Thyroid gland (tissue), 4 donors: ENCODE data around the gene RERGL. TPM values are rescaled to one million over a fixed set of nuclear protein-coding genes. Genes with fewer than 3 reads are reported as not detected.

Experiments
- DNase-seq, 2 donors: peaks; one replicate each; pipeline ENCODE4 v3.0.0-alpha.2; 2019
- H3K27ac ChIP-seq, 3 donors: fragments of 200-600 bp; sonication (generic); 1 replicate in 2 of 3; 2 replicates in 1 of 3; pipeline ENCODE4 v1.5.1; 2016 to 2019; ENCODE audit warnings: mild to moderate bottlenecking in 1 of 3, moderate library complexity in 1 of 3
- H3K27me3 ChIP-seq: fragments of 200-600 bp; sonication (generic); one replicate; pipeline ENCODE4 v1.5.1; 2019
- H3K36me3 ChIP-seq, 2 donors: fragments of 200-600 bp; sonication (generic); one replicate each; pipeline ENCODE4 v1.5.1; 2016 to 2019
- H3K4me1 ChIP-seq, 2 donors: fragments of 200-600 bp; sonication (generic); one replicate each; pipeline ENCODE4 v1.5.1; 2017 to 2019
- H3K4me3 ChIP-seq, 3 donors: fragments of 200-600 bp; sonication (generic); replicated peaks in 1 of 3; 1 replicate in 2 of 3; 2 replicates in 1 of 3; pipeline ENCODE4 v1.5.1; 2016; ENCODE audit warnings: mild to moderate bottlenecking in 1 of 3
- H3K9me3 ChIP-seq: fragments of 200-600 bp; sonication (generic); one replicate; pipeline ENCODE4 v1.5.1; 2017
- POLR2A ChIP-seq, 2 donors: fragments of 450-650 bp; IDR thresholded peaks; one replicate each; pipeline ENCODE4 v1.6.1; 2017; ENCODE audit warnings: antibody characterized with exemption in 2 of 2, mild to moderate bottlenecking in 2 of 2, moderate library complexity in 1 of 2
- WGBS, 2 donors: methylation state at CpG; one replicate each; pipeline ENCODE4 v1.1.5; 2017; 5-methylcytosine and 5-hydroxymethylcytosine counted together
- intact Hi-C: fragments of 100-400 bp; cut with DNase I; formaldehyde crosslinking; loops from one replicate; pipeline ENCODE4 v1.15.1; 2023
- total RNA-seq, 4 donors: library from RNA; depleted of rRNA; stranded (reverse); fragments of >200 nt; gene quantifications; one replicate each; pipeline ENCODE4 v1.2.3, GENCODE V29; 2016
- TF ChIP-seq, protein P1 (sequence below), 6 experiments: fragments of 200-600 bp in 3 of 6; fragments of 450-650 bp in 3 of 6; sonication (generic) in 3 of 6; IDR thresholded peaks; one replicate each; pipeline ENCODE4 v1.5.1; 2016 to 2019; ENCODE audit warnings: antibody characterized with exemption in 6 of 6, mild to moderate bottlenecking in 2 of 6, inconsistent platforms in 1 of 6, moderate library complexity in 1 of 6

RERGL gene
- total RNA-seq, 4 donors from 2014 or later = 2.2 to 15.5 (median 4.8) TPM

DNA sequence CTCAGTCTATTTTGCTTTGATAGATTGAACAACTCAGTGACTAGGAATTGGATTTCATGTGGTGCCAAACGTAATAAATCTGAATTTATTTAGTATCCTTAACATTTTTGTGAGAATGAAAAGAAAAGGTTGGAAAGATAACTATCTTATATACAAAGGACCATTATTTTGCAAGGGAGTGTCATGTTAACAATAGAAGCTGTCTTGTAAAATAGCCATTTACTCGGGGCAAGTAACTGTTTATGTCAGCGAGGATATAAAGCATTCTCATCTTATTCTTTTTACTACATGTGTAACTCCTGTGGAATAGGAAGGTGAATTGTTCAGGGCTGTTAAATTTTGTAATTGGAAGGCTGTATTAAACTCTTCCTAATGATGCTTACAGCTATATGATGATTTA is 5.9 kb downstream of the RERGL start:
- Histone ChIP-seq H3K27me3 (no peaks in the 10 kb centered on the region), H3K4me1 (no peaks in the 10 kb centered on the region), H3K9me3 (no peaks in the 10 kb centered on the region), H3K36me3 (no peaks in the 10 kb centered on the region), H3K4me3 (no peak overlapping the region), H3K27ac (no peak overlapping the region)
- DNase-seq = no peak
- 75 to 79% methylated on average over 3 of the region's 3 CpGs for WGBS, 2 donors
- no peak for TF ChIP-seq POLR2A (IDR thresholded peaks at IDR 0.05)
- TF ChIP-seq, protein P1, sequence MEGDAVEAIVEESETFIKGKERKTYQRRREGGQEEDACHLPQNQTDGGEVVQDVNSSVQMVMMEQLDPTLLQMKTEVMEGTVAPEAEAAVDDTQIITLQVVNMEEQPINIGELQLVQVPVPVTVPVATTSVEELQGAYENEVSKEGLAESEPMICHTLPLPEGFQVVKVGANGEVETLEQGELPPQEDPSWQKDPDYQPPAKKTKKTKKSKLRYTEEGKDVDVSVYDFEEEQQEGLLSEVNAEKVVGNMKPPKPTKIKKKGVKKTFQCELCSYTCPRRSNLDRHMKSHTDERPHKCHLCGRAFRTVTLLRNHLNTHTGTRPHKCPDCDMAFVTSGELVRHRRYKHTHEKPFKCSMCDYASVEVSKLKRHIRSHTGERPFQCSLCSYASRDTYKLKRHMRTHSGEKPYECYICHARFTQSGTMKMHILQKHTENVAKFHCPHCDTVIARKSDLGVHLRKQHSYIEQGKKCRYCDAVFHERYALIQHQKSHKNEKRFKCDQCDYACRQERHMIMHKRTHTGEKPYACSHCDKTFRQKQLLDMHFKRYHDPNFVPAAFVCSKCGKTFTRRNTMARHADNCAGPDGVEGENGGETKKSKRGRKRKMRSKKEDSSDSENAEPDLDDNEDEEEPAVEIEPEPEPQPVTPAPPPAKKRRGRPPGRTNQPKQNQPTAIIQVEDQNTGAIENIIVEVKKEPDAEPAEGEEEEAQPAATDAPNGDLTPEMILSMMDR (IDR thresholded peaks at IDR 0.05) = no peak
- intact Hi-C loops = no loop called here

DNA sequence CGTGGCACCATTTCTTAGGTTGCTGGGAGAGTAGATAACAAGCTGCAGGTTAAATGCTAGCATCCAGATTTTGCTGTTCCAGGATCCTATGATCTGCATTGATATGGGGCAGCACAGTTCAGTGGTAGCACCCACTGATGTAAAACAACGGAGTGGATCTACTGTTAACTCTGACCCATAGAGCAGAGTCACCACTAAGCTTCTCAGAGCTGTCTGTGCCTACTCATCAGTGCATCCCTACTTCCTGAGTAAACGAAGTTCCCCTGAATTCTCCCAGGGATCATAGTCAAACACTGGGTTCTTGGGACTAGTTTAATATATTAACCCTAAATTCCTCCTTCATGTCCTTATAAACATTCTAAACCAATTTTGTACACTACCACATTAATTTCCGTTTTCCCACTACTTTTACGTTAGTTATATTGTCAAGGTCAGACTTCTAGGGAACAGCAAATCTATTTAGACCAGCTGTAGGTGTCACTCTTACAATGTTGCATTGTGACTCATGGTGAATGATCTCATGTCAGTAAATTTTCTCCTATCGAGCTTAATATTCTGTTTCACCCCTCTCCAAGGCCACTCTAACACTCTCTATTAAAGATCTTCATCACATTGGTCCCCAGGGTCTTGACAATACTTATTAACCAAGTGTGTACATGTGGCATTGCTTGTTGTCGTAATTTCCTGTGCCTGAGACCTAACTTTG is 10.3 kb downstream of the RERGL start:
- Histone ChIP-seq H3K36me3 (no peaks in the 10 kb centered on the region), H3K9me3 (no peaks in the 10 kb centered on the region), H3K4me1 (no peaks in the 10 kb centered on the region), H3K4me3 (no peak overlapping the region), H3K27ac (no peak overlapping the region), H3K27me3 (no peaks in the 10 kb centered on the region)
- TF ChIP-seq POLR2A (IDR thresholded peaks at IDR 0.05) = no peak
- TF ChIP-seq, protein P1 (IDR thresholded peaks at IDR 0.05) = no peak
- 62 to 83% methylated on average over 7 of the region's 7 CpGs for WGBS, 2 donors
- intact Hi-C loops = no loop called here
- no peak for DNase-seq

DNA sequence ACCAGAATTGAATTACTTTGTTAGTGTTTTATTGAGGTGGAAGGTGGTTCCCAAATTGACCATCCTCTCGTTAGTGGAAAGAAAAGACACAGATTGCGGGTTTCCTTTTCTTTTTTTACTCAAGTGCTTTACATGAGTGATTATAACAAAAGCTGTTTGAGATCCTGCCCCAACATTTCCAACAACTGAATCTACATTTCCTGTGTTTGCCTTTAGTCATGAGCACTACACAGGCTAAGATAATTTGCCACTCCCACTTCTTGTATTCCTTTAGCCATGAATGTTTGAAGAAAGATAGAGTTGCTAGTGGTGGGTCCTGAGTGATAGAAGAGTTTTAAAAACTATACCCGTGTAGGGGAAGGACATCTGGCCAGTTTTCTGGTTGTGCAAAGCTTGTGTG is 16.0 kb downstream of the RERGL start:
- Histone ChIP-seq H3K36me3 (no peaks in the 10 kb centered on the region), H3K27ac (no peak overlapping the region), H3K9me3 (no peaks in the 10 kb centered on the region), H3K4me1 (no peaks in the 10 kb centered on the region), H3K4me3 (no peak overlapping the region), H3K27me3 (no peaks in the 10 kb centered on the region)
- no peak for DNase-seq
- WGBS, 2 donors = 52 to 60% methylated on average over 3 of the region's 3 CpGs
- TF ChIP-seq, protein P1 (IDR thresholded peaks at IDR 0.05) = no peak
- TF ChIP-seq POLR2A (IDR thresholded peaks at IDR 0.05) = no peak
- intact Hi-C loops = no loop called here

DNA sequence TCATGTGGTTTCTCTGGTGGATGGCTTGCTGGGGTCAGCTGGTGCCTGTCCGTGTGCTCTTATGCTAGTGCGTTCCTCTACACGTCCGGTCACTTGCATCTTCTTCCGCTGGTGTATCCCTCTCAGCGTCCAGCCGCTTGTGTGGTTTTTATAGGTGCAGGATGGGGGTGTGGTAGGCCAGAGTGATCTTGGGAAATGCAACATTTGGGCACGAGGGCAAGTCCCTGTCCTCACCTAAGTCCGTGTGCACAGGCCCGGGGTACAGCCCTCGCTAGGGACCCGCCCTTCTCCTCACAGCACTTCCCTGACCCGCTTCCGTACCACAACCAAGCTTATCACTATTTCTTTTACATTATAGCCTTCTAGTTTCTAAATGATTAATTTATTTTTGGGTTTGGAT is 17.3 kb downstream of the RERGL start:
- Histone ChIP-seq H3K27ac (no peak overlapping the region), H3K4me1 (no peaks in the 10 kb centered on the region), H3K36me3 (no peaks in the 10 kb centered on the region), H3K27me3 (no peaks in the 10 kb centered on the region), H3K9me3 (no peaks in the 10 kb centered on the region), H3K4me3 (no peak overlapping the region)
- WGBS, 2 donors = 78 to 90% methylated on average over 13 to 14 of the region's 14 CpGs
- intact Hi-C loops = no loop called here
- DNase-seq = no peak
- TF ChIP-seq, protein P1 (IDR thresholded peaks at IDR 0.05) = no peak
- TF ChIP-seq POLR2A (IDR thresholded peaks at IDR 0.05) = no peak

DNA sequence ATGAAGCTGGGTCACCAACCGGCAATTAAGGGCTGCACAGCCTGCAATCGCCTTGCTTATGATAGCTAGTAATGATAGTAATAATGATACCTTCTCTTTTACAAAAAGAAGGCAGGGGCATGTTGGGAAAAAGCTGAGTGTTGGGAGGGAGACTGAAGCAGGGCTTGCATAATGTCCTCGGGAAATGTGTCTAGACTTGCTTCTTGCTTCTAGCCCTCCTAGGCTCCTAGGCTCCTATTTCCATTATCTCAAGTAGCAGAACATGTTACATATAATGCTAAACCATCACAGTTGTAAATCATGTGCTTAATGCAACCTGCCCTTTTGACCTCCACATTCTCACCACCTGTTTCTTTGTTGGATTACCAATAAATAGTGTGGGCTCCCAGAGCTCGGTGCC is 18.7 kb downstream of the RERGL start:
- no peak for TF ChIP-seq POLR2A (IDR thresholded peaks at IDR 0.05)
- TF ChIP-seq, protein P1 (IDR thresholded peaks at IDR 0.05) = no peak
- WGBS, 2 donors = 86 to 90% methylated on average over 4 of the region's 4 CpGs
- Histone ChIP-seq H3K27me3 (no peaks in the 10 kb centered on the region), H3K36me3 (no peaks in the 10 kb centered on the region), H3K27ac (no peak overlapping the region), H3K9me3 (no peaks in the 10 kb centered on the region), H3K4me3 (no peak overlapping the region), H3K4me1 (no peaks in the 10 kb centered on the region)
- no peak for DNase-seq
- intact Hi-C loops = no loop called here
